Right cardiac atrium (tissue), 5 donors: ENCODE measurements around the gene TSTD1. TPM values are rescaled to one million over a fixed set of nuclear protein-coding genes. Genes with fewer than 3 reads are reported as not detected.

Experiments used
- ATAC-seq, 2 donors: fragments of 200-7000 bp; cut with Tn5 transposase; one replicate each; pipeline versions ENCODE4 v1.8.0 to v1.9.1; 2020; ENCODE audit warnings: moderate library complexity in 2 of 2, mild to moderate bottlenecking in 1 of 2
- DNase-seq, 3 donors: peaks; one replicate each; pipeline ENCODE4 v3.0.0-alpha.2; 2020
- H3K27ac ChIP-seq: one replicate; pipeline ENCODE4 v1.5.1; 2013; ENCODE audit warnings: mild to moderate bottlenecking, low read length, control low read depth, moderate library complexity
- H3K27me3 ChIP-seq: one replicate; pipeline ENCODE4 v1.6.1; 2013; ENCODE audit not compliant: control insufficient read depth, insufficient read depth
- H3K4me1 ChIP-seq: one replicate; pipeline ENCODE4 v1.6.1; 2013; ENCODE audit warnings: low read length; ENCODE audit not compliant: control insufficient read depth, insufficient read depth
- H3K4me3 ChIP-seq: one replicate; pipeline ENCODE4 v1.5.1; 2013; ENCODE audit warnings: low read length, control low read depth
- H3K9me3 ChIP-seq: one replicate; pipeline ENCODE4 v1.6.1; 2013; ENCODE audit warnings: low read length; ENCODE audit not compliant: control insufficient read depth
- WGBS: extraction: QIAGEN DNeasy Blood & Tissue Kit; methylation state at CpG from one replicate; pipeline ENCODE4 v1.1.7; 2013; 5-methylcytosine and 5-hydroxymethylcytosine counted together
- intact Hi-C, 4 donors: fragments of 100-400 bp; cut with DNase I; formaldehyde crosslinking; loops; one replicate each; pipeline versions ENCODE4 v1.11.0 to v1.14.0; 2022 to 2023
- polyA plus RNA-seq: library from polyadenylated mRNA; stranded (reverse); fragments of 200-250 nt; gene quantifications from one replicate; pipeline ENCODE4 v1.2.3, GENCODE V29; 2013
- total RNA-seq, 4 donors: library from RNA; stranded (reverse); fragmentation: NEBNext Ultra II Directional; extraction: Animal tissue kit (Norgen Biotek cat#: 25700); gene quantifications; one replicate each; pipeline ENCODE4 v1.2.1, GENCODE V29; 2021
- donor health status: healthy with polysubstance abuse.
- donor health status: DM: no; HTN: yes; CAD: no.
- donor health status: DM: no; HTN: no; CAD: no.
- donor health status: DM: no; HTN: yes; CAD: no; lungs with severe emphysema.
- donor health status: DM: yes; HTN: yes; CAD: no.

The TSTD1 gene
- total and polyA plus RNA-seq, 5 donors: 23.5 to 63.6 (median 40.0) TPM

DNA sequence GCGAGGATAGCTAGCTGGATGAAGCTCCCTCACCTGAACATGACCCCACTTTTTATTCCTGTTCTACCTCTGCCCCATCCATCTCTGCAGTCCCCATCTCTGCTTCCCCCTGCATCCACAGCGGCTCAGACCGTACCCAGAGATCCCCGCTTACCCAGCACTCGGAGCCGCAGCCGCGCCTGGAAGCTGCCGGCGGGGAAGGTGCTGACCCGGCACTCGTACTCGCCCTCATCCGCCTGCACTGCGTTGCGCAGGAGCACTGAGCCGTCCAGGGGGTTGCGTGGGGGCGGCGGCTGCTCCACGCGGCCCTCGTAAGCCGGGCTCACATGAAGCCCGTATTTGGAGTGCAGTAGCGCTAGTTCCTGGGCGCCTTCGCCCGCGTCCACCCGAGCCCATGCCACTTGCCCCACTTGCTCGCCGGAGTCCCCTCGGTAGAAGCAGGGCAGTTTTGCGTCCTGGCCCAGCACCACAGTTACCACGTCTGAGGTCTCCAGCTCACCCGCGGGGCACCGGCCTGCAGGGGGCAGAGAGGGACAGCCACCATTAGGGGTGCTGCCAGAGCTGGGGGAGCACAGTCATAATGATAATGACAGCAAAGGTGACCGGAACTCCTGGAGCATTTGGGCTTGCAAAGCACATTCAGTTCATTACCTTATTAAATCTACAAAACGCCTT lies 40.8 kb upstream of the TSTD1 start:
- Histone ChIP-seq H3K4me3 (no peak overlapping the region), H3K27ac (no peak overlapping the region), H3K4me1 (no peaks in the 10 kb centered on the region), H3K27me3 (no peaks in the 10 kb centered on the region), H3K9me3 (no peaks in the 10 kb centered on the region)
- no peak for ATAC-seq
- WGBS: 45% methylated on average over 41 of the region's 41 CpGs
- no peak for DNase-seq
- intact Hi-C loops: loop anchor here in 1 of 4 donors (10.0 kb wide), 1 partner anchor 55 kb away; the partner anchor contains the start of gene DEDD

DNA sequence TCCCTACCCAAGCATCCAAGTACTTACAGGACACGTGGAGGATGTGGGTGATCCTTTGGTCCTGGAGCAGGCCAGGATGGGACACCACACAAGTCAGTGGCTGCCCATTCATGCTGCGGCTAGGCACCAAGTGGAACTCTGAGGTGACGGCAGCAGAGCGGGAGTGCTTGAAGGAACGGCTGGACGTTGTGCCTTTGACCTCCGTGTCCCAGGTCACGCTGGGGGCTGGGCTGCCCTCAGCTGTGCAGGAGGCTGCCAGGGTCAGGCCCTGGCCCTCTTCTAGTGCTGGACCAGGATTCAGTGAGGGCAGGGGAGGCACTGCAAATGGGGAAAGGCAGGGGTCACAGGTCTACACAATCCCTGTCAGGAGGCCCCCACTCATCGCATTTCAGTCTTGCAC lies 38.7 kb upstream of the TSTD1 start:
- H3K27ac ChIP-seq: no peak overlapping the region
- 70% methylated on average over 9 of the region's 9 CpGs for WGBS
- H3K4me3 ChIP-seq: no peak overlapping the region
- ATAC-seq (no peak), DNase-seq (no peak)
- H3K4me1 ChIP-seq: no peaks in the 10 kb centered on the region
- intact Hi-C loops: loop anchor here in 1 of 4 donors (10.0 kb wide), 1 partner anchor 57 kb away; the partner anchor contains the start of gene DEDD
- no peaks in the 10 kb centered on the region for H3K9me3 ChIP-seq
- no peaks in the 10 kb centered on the region for H3K27me3 ChIP-seq

DNA sequence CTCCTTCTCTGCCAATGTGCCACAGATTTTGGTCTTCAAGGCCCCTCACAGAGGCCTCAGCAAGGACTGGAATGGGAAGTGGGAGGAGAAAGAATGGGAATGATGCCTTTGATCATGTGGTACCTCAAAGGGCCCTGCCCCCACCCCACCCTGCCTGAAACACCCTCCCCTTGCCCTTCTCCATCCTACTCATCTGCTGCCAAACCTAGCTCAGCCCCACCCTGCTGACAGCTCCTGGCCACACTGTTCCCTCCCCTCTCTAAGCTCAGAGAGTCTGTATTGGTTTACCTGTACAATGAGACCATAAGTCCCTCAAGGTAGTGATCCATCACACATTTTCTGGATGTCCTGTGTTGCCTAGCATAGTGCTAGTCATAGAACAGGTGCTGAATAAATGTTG lies 37.6 kb upstream of the TSTD1 start:
- intact Hi-C loops: loop anchor here in 1 of 4 donors (10.0 kb wide), 1 partner anchor 58 kb away; the partner anchor contains the start of gene DEDD
- H3K4me1 ChIP-seq: no peaks in the 10 kb centered on the region
- no peak overlapping the region for H3K27ac ChIP-seq
- H3K4me3 ChIP-seq: no peak overlapping the region
- H3K27me3 ChIP-seq: no peaks in the 10 kb centered on the region
- ATAC-seq: no peak
- no peak for DNase-seq
- H3K9me3 ChIP-seq: no peaks in the 10 kb centered on the region

DNA sequence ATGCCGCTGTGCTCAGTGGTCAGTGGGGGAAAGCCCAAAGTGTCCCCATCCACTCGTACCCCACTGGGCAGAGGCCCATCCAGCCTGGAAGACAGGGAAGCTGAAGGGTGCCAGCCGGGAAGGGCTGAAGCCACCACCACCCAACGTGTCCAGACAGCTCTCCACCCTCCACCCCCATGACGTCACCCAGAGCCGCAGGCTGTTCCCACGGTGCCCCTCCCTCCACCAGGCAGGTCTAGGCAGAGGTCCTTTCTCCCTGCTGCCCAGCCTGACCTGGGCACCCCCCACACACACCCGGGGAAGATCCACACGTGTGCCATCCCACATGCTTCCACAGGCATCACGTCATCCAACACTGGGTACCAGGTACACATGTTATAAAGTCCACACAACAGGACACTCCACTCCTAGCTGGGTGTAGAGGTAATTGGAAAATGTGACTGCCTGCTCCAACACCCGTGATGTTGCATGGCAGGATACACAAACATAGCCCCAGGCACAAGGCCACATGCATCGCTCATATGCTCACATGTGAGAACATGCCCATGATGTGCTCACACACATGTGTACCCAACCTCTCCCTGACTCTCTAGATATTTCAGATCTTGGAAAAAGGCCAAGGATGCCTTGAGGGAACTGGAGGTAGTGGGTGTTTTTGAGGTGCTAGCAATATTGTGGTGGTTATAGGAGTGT lies 36.1 kb upstream of the TSTD1 start:
- no peaks in the 10 kb centered on the region for H3K4me1 ChIP-seq
- H3K27me3 ChIP-seq: no peaks in the 10 kb centered on the region
- no peak for DNase-seq
- intact Hi-C loops: loop anchor here in 1 of 4 donors (10.0 kb wide), 1 partner anchor 60 kb away; the partner anchor contains the start of gene DEDD
- H3K9me3 ChIP-seq: no peaks in the 10 kb centered on the region
- 75% methylated on average over 12 of the region's 12 CpGs for WGBS
- no peak for ATAC-seq
- H3K4me3 ChIP-seq: no peak overlapping the region
- H3K27ac ChIP-seq: no peak overlapping the region

DNA sequence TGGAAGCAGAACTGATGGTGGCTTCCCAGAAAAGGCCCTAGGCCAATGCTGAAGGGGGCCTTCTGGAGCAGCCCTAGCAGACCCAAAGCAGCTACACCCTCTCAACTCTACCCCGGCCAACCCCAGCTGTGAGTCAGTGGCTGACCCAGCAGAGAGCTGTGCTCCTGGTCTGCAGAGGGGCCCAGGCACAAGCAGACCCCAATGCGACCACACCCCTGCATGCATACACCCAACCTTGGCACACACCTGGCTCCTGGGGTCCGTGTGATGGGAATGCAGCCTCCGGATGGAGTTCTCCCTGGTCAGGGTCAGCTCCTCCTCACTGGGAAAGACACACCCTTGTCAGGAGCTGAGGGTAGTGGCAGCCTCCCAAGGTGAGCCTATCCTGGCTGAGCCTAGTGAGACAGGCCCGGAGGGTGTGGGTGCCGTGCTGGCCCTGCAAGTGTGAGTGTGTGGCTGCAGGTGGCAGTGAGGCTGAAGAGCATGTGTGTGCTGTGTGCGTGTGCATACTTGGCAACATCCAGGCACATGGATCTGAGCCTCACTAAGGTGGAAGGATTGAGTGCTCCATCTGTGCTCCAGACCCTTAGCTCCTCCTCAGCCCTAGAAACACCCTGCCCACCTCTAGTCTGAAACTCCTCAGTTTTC lies 34.8 kb upstream of the TSTD1 start:
- Histone ChIP-seq H3K27ac (no peak overlapping the region), H3K4me1 (no peaks in the 10 kb centered on the region), H3K9me3 (no peaks in the 10 kb centered on the region), H3K27me3 (no peaks in the 10 kb centered on the region), H3K4me3 (no peak overlapping the region)
- 77% methylated on average over 7 of the region's 7 CpGs for WGBS
- DNase-seq (no peak), ATAC-seq (no peak)
- intact Hi-C loops: loop anchor here in 1 of 4 donors (10.0 kb wide), 1 partner anchor 61 kb away; the partner anchor contains the start of gene DEDD

DNA sequence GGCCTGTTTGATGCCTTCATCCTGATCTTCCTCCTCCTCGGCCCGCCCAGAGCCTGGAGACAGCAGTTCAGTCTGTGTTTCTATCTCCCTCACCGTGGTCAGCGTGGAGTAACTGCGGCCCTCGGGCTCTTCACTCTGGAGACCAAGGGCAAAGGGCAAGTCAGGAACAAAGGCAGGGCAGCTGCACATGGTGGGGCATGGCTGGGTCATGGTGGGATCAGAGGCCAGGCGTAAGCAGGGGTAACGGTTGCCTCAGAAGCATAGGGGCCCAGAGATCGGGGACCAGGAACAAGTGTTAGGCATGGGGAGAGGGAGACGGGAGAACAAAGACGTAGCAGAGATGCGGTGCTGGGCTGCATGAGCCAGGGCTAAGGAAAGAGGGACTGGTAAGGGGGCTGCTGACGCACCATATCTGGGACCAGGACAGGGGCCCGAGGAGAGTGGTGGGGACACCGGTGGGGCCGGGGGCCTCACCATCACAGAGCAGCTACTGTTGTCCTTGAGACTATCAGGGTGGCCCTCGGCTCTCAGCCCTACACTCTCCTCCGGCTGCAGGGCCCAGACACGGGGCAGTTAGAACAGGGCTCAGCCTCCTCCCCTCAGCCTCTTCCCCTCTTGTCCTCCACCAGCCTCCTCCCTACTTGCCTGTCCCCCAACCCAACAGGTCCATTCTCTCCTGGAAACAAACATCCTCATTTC lies 34.1 kb upstream of the TSTD1 start:
- DNase-seq (no peak), ATAC-seq (no peak)
- WGBS: 95% methylated on average over 19 of the region's 19 CpGs
- H3K4me1 ChIP-seq: no peaks in the 10 kb centered on the region
- no peaks in the 10 kb centered on the region for H3K9me3 ChIP-seq
- no peak overlapping the region for H3K4me3 ChIP-seq
- intact Hi-C loops: loop anchor here in 1 of 4 donors (10.0 kb wide), 1 partner anchor 62 kb away; the partner anchor contains the start of gene DEDD
- H3K27me3 ChIP-seq: no peaks in the 10 kb centered on the region
- H3K27ac ChIP-seq: no peak overlapping the region

DNA sequence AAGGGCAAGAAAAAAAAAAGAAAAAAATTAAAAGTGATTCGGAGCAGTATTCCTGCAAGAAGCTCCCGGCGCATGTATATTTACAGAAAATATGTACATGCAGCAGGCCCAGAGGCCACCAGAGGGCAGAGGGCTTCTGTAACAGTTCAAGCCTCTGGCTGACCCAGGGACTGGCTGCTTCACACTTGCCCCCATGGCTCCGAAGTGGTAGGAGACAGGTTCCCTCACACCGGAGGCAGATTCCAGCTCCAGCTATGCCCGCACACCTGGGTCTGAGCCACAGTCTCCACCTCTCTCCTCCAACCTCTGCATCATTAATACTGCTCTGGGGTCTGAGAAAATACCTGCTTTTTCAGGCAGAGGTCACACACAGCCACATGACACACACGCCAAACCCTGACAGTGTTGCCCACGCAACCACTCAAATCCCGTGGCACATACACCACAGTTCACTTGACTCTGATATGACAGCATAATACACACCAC lies 33.2 kb upstream of the TSTD1 start:
- no peaks in the 10 kb centered on the region for H3K9me3 ChIP-seq
- whole genome bisulfite sequencing: 65% methylated on average over 9 of the region's 9 CpGs
- no peak overlapping the region for H3K4me3 ChIP-seq
- DNase-seq: peak; percentile 71 to 88 (median 75)
- intact Hi-C loops: loop anchor here in 1 of 4 donors (10.0 kb wide), 1 partner anchor 63 kb away; the partner anchor contains the start of gene DEDD
- no peak for ATAC-seq
- H3K4me1 ChIP-seq: no peaks in the 10 kb centered on the region
- H3K27me3 ChIP-seq: no peaks in the 10 kb centered on the region
- H3K27ac ChIP-seq: no peak overlapping the region

DNA sequence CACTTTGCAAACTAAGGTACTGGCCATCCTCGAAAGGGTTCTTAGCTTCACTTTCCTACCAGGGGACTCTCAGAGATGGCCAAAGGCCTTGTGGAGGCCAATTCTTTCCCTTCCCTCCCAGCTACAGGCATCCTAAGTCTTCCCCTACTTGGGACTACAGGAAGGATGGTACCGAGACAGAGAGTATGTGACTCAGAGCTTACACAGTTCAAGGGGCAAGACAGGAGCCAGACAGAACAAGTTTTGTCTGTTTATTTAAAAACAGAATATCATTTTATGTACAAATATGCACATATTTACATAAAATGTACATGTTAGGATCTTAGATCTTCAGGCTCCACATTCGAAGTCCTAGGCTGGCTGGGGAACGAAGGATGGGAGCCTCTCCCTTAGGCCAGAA lies 32.0 kb upstream of the TSTD1 start:
- no peak overlapping the region for H3K4me3 ChIP-seq
- intact Hi-C loops: loop anchor here in 1 of 4 donors (10.0 kb wide), 1 partner anchor 64 kb away; the partner anchor contains the start of gene DEDD

DNA sequence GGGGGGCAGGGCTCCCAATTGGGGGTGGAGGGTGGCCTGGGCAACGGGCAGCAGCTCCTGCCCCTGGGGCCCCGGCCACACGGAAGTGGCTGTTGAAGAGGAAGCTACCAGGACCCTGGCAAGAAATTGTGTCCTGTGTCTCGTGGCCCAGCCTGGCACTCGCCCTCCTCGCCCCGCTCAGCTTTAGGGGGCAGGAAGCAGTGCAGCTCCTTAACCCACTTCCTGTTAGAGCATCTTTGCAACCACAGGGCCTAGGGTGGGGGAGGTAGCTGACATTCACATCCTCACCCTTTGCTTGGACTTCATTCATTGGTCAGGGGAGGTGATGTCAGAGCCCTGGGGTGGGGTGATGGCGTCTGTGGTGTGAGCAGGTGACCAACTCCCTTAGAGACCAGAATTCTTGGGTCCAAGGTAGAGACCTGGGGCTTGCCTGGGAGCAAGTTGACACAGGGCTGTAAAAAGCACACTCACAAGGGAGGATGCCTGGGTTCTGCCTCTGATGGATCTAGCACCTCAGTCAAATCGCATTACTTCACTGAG lies 31.0 kb upstream of the TSTD1 start, which contains the start of gene ARHGAP30:
TSS of gene ARHGAP30 (minus strand) at position 161 of the 540 bp plus-strand sequence. CDS start 267 bp downstream, outside the sequence.
- intact Hi-C loops: loop anchor here in 1 of 4 donors (10.0 kb wide), 1 partner anchor 65 kb away; the partner anchor contains the start of gene DEDD
- peak within 1 kb of the TSS; percentile 46 for H3K27ac ChIP-seq
- DNase-seq (peak; percentile 61 to 86 (median 85)), ATAC-seq (peak; percentile 59 to 67)
- H3K4me3 ChIP-seq: peak within 1 kb of the TSS; percentile 33
- 70% methylated on average over 9 of the region's 9 CpGs for WGBS
- H3K9me3 ChIP-seq: no peaks in the 10 kb centered on the region
- H3K27me3 ChIP-seq: no peaks in the 10 kb centered on the region
- no peaks in the 10 kb centered on the region for H3K4me1 ChIP-seq

More for the DNA sequence above, 32.0 kb upstream of the TSTD1 start:
- no peak for DNase-seq
- Histone ChIP-seq H3K9me3 (no peaks in the 10 kb centered on the region), H3K4me1 (no peaks in the 10 kb centered on the region), H3K27ac (no peak overlapping the region), H3K27me3 (no peaks in the 10 kb centered on the region)
- 94% methylated on average over 4 of the region's 4 CpGs for WGBS
- no peak for ATAC-seq

DNA sequence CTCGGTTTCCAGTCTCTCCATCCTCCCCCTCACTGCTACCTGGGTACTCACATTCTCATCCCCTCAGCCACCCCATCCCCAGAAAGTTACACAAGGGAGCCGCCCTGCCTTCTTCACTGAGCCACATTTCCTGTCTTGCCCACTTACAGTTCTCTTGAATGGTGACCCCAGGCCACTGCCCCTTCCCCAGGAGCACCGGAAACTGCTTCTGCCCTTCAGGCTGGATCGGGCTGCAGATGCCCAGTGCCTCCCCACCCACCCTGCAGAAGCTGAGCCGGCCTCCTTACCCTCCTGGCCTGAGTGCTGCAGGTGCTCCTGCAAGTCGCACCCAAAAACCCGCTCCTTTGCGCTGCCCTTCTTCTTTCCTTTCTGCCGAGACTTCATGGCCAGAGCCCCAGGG lies 30.5 kb upstream of the TSTD1 start:
- Histone ChIP-seq H3K4me3 (peak overlapping the region; percentile 33), H3K4me1 (no peaks in the 10 kb centered on the region), H3K27ac (peak overlapping the region; percentile 46)

More for the DNA sequence above, 30.5 kb upstream of the TSTD1 start:
- Histone ChIP-seq H3K27me3 (no peaks in the 10 kb centered on the region), H3K9me3 (no peaks in the 10 kb centered on the region)
- 74% methylated on average over 9 of the region's 9 CpGs for WGBS
- intact Hi-C loops: no loop called here
- ATAC-seq (no peak), DNase-seq (no peak)
